GM12872 (cell line): ENCODE data around the gene ASNSD1.
A peak's percentile ranks its signal among the peaks of the same experiment; 100 is the strongest.

Experiments used
- TF ChIP-seq, protein P1 (sequence below): IDR thresholded peaks from 3 replicates; pipeline ENCODE4 v1.5.1; 2011; ENCODE audit warnings: low read depth, mild to moderate bottlenecking, low read length, moderate library complexity; ENCODE audit not compliant: insufficient read depth

ASNSD1 gene

DNA sequence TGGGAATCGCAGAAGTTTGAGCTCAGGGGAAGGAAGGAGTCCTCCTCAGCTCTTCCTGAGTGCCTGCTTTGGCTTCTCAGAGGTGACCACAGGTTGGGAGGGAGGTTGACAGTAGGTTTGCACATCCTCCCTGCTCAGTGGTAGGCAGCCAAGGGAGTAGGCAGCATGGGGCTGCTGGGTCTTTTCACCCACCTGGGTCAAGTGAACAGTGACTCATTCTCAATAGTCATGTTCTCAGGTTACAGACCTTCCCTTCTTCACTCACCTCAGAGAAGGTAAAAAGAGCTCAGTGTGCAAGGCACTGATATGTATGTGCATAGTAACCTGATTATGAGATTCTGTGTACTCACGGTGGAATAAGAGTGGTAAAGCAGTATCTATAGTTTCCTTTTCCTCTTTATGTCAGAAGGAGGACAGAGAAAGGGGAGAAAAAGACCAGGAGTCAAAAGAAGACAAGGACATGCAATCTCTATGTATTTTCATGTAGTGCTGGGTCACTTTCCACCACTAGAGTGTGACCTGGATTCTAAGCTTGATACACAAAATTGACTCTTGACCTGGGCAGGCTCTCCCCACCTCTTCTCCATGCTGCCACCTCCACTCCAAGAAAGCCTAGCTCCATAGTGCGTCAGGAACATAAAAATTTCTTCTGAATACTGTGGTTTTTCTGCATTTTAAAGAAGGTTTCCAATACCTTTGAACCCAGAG, 36.5 kb upstream of the ASNSD1 start:
- TF ChIP-seq, protein P1, sequence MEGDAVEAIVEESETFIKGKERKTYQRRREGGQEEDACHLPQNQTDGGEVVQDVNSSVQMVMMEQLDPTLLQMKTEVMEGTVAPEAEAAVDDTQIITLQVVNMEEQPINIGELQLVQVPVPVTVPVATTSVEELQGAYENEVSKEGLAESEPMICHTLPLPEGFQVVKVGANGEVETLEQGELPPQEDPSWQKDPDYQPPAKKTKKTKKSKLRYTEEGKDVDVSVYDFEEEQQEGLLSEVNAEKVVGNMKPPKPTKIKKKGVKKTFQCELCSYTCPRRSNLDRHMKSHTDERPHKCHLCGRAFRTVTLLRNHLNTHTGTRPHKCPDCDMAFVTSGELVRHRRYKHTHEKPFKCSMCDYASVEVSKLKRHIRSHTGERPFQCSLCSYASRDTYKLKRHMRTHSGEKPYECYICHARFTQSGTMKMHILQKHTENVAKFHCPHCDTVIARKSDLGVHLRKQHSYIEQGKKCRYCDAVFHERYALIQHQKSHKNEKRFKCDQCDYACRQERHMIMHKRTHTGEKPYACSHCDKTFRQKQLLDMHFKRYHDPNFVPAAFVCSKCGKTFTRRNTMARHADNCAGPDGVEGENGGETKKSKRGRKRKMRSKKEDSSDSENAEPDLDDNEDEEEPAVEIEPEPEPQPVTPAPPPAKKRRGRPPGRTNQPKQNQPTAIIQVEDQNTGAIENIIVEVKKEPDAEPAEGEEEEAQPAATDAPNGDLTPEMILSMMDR: no peak

- TF ChIP-seq, protein P1: no peak
These were observed 35.6 kb upstream of the ASNSD1 start for GRCh38 chr2:189625636-189626035.

DNA sequence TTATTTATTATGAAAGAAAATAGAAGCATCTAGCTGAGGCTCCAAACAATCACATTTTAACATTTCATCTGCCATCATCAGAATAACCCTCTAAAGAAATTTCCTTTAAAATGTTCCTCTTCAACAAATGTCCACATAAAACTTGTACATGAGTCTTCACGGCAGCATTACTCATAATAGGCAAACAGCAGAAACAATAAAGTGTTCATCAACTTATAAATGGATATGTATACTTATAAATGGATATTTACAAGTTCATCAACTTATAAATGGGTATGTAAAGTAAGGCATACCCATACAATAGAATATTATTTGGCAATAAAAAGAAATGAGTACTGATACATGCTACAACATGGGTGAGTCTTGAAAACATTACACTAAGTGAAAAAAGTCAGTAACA, 33.5 kb upstream of the ASNSD1 start:
- TF ChIP-seq, protein P1: no peak

- TF ChIP-seq, protein P1: no peak
These were observed 32.3 kb upstream of the ASNSD1 start for GRCh38 chr2:189628817-189629530.

GRCh38 chr2:189629531-189630453, 31.5 kb upstream of the ASNSD1 start:
- TF ChIP-seq, protein P1: no peak

- TF ChIP-seq, protein P1: no peak
These were observed 29.4 kb upstream of the ASNSD1 start for GRCh38 chr2:189631849-189632248.

- TF ChIP-seq, protein P1: peak; percentile 29; the same call in 2 of the 3 replicates
These were observed 27.9 kb upstream of the ASNSD1 start for GRCh38 chr2:189633392-189633811.
